A673 (cell line): Measurements from ENCODE around the gene DNAJC2.
"Not testable (repeated sequence)": the region's sequence is repeated elsewhere in the genome, so short reads cannot be mapped to it uniquely, and the experiment has no call there.

Experiments
- EZH2 ChIP-seq: fragments of 200-600 bp; sonication (generic); IDR thresholded peaks from 2 replicates; pipeline ENCODE4 v1.6.1; 2017; ENCODE audit warnings: borderline replicate concordance, low read depth, mild to moderate bottlenecking, mixed read lengths, antibody characterized with exemption, low read length; ENCODE audit not compliant: poor library complexity, severe bottlenecking
- TF ChIP-seq, protein P1 (sequence below): fragments of 300-800, 200-600 bp; sonication (generic); conservative IDR thresholded peaks from 2 replicates; pipeline ENCODE4 v1.5.1; 2017; ENCODE audit warnings: low read depth, mild to moderate bottlenecking, antibody characterized with exemption, low read length, moderate library complexity, mixed read lengths

DNA sequence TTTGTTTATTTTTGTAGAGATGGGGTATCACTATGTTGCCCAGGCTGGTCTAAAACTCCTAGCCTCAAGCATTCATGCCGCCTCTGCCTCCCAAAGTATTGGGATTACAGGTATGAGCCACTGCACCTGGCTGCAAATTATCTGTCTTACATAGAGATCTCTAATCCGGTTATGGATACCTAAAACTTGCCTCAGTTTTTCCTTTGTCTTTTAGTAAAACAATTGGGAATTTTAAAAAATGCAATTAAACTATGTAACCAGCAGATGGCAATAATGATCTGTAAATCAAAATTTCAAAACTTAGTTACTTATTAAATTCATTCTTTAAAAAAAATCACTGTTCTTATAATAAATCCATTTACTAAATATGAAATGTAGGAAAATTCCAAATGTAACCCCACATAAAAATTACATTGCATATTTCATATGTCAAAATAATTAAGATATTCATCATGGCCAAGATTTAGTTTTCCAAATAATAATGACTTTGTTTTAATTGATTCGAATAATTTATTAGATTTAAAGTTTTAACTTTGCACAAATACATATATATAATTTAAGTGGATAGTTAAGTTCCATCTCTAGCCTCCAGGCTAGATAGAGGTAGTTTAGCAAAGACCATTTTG is 61.7 kb downstream of the DNAJC2 start:
- TF ChIP-seq, protein P1, sequence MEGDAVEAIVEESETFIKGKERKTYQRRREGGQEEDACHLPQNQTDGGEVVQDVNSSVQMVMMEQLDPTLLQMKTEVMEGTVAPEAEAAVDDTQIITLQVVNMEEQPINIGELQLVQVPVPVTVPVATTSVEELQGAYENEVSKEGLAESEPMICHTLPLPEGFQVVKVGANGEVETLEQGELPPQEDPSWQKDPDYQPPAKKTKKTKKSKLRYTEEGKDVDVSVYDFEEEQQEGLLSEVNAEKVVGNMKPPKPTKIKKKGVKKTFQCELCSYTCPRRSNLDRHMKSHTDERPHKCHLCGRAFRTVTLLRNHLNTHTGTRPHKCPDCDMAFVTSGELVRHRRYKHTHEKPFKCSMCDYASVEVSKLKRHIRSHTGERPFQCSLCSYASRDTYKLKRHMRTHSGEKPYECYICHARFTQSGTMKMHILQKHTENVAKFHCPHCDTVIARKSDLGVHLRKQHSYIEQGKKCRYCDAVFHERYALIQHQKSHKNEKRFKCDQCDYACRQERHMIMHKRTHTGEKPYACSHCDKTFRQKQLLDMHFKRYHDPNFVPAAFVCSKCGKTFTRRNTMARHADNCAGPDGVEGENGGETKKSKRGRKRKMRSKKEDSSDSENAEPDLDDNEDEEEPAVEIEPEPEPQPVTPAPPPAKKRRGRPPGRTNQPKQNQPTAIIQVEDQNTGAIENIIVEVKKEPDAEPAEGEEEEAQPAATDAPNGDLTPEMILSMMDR = not testable (repeated sequence)
- TF ChIP-seq EZH2 = not testable (repeated sequence)
